Keratinocyte (primary cell): ENCODE results near the gene JADE2. TPM values are rescaled to one million over a fixed set of nuclear protein-coding genes. Genes with fewer than 3 reads are reported as not detected.

ENCODE experiments used
- DNase-seq: peaks from one replicate; pipeline ENCODE4 v3.0.0-alpha.2; 2011; ENCODE audit warnings: low read depth, missing footprints, low spot score
- FAIRE-seq: peaks from 2 replicates; lab custom pipeline; 2011; peaks lifted over from hg19 to GRCh38; lab: Jason Lieb, UNC
- H2AFZ ChIP-seq: 2 replicates; pipeline ENCODE4 v1.6.0; 2012; ENCODE audit warnings: low read length, control low read depth, inconsistent platforms; ENCODE audit not compliant: control insufficient read depth
- H3K27ac ChIP-seq: 2 replicates; pipeline ENCODE4 v1.5.1; 2011; ENCODE audit warnings: low read length; ENCODE audit not compliant: control insufficient read depth, insufficient read depth
- H3K27me3 ChIP-seq: 3 replicates; pipeline ENCODE4 v1.6.0; 2011; ENCODE audit warnings: low read length; ENCODE audit not compliant: control insufficient read depth, insufficient read depth; ENCODE audit errors: extremely low read depth
- H3K36me3 ChIP-seq, 2 experiments: 2 replicates in 1 of 2; 3 replicates in 1 of 2; pipeline ENCODE4 v1.5.1; 2011; ENCODE audit warnings: low read length in 2 of 2, mild to moderate bottlenecking in 1 of 2; ENCODE audit not compliant: control insufficient read depth in 2 of 2, insufficient read depth in 2 of 2; ENCODE audit errors: extremely low read depth in 1 of 2
- H3K4me1 ChIP-seq: 3 replicates; pipeline ENCODE4 v1.5.1; 2011; ENCODE audit warnings: low read length; ENCODE audit not compliant: control insufficient read depth, insufficient read depth; ENCODE audit errors: extremely low read depth
- H3K4me2 ChIP-seq: 3 replicates; pipeline ENCODE4 v1.6.0; 2011; ENCODE audit warnings: low read depth, low read length; ENCODE audit not compliant: control insufficient read depth, insufficient read depth; ENCODE audit errors: extremely low read depth
- H3K4me3 ChIP-seq, 3 experiments: fragments of 200-600 bp in 1 of 3; sonication (generic) in 1 of 3; 2 replicates in 2 of 3; 3 replicates in 1 of 3; pipeline ENCODE4 v1.5.1; 2011 to 2016; ENCODE audit warnings: low read length in 3 of 3, mild to moderate bottlenecking in 3 of 3, control low read depth in 2 of 3, inconsistent platforms in 1 of 3, low read depth in 1 of 3, mixed read lengths in 1 of 3, mixed run types in 1 of 3, moderate library complexity in 1 of 3; ENCODE audit not compliant: control insufficient read depth in 2 of 3, insufficient read depth in 2 of 3; ENCODE audit errors: extremely low read depth in 1 of 3
- H3K79me2 ChIP-seq: 2 replicates; pipeline ENCODE4 v1.6.0; 2012; ENCODE audit warnings: low read length; ENCODE audit not compliant: control insufficient read depth, insufficient read depth
- H3K9ac ChIP-seq: 3 replicates; pipeline ENCODE4 v1.6.0; 2011; ENCODE audit warnings: low read length; ENCODE audit not compliant: control insufficient read depth, insufficient read depth; ENCODE audit errors: extremely low read depth
- H3K9me1 ChIP-seq: 3 replicates; pipeline ENCODE4 v1.6.0; 2011; ENCODE audit warnings: low read length; ENCODE audit not compliant: control insufficient read depth, insufficient read depth; ENCODE audit errors: extremely low read depth
- H3K9me3 ChIP-seq: 2 replicates; pipeline ENCODE4 v1.5.1; 2012; ENCODE audit warnings: low read depth, low read length; ENCODE audit not compliant: control insufficient read depth
- H4K20me1 ChIP-seq: 3 replicates; pipeline ENCODE4 v1.6.0; 2011; ENCODE audit warnings: low read length; ENCODE audit not compliant: control insufficient read depth, insufficient read depth; ENCODE audit errors: extremely low read depth
- EZH2 ChIP-seq: IDR thresholded peaks from one replicate; pipeline ENCODE4 v1.6.1; 2012; ENCODE audit warnings: inconsistent platforms, mild to moderate bottlenecking, low read length, moderate library complexity
- dilution Hi-C: fragments of 300-500 bp; cut with MboI; formaldehyde crosslinking; loops from one replicate; pipeline ENCODE4 v1.7.0; 2020; ENCODE audit warnings: low sequenced_read_pairs; ENCODE audit not compliant: extremely low pct_ligation_motif_present
- polyA plus RNA-seq, 5 experiments: library from polyadenylated mRNA; depleted of rRNA in 3 of 5; stranded (reverse) in 3 of 5; stranded (forward) in 1 of 5; unstranded in 1 of 5; fragments of >200 nt; gene quantifications; 1 replicate in 1 of 5; 2 replicates in 3 of 5; 3 replicates in 1 of 5; pipeline versions ENCODE4 v1.2.1 to v1.2.3, GENCODE V29; 2011 to 2012; ENCODE audit warnings: missing spikeins in 2 of 5, low read depth in 1 of 5, low replicate concordance in 1 of 5
- TF ChIP-seq, protein P1 (sequence below), 3 experiments: IDR thresholded peaks in 1 of 3; conservative IDR thresholded peaks in 1 of 3; optimal IDR thresholded peaks in 1 of 3; 2 replicates in 2 of 3; 3 replicates in 1 of 3; pipeline versions ENCODE3 to v1.5.1; 2011; ENCODE audit warnings: low read length in 3 of 3, mild to moderate bottlenecking in 3 of 3, moderate library complexity in 2 of 3, control low read depth in 1 of 3, inconsistent platforms in 1 of 3; ENCODE audit not compliant: insufficient read depth in 2 of 3; ENCODE audit errors: extremely low read depth in 1 of 3

JADE2 gene
- polyA plus RNA-seq, 1 donor (not counting 4 experiments of a cell fraction or from before 2014, with no cell fraction given) = 11.1 TPM

DNA sequence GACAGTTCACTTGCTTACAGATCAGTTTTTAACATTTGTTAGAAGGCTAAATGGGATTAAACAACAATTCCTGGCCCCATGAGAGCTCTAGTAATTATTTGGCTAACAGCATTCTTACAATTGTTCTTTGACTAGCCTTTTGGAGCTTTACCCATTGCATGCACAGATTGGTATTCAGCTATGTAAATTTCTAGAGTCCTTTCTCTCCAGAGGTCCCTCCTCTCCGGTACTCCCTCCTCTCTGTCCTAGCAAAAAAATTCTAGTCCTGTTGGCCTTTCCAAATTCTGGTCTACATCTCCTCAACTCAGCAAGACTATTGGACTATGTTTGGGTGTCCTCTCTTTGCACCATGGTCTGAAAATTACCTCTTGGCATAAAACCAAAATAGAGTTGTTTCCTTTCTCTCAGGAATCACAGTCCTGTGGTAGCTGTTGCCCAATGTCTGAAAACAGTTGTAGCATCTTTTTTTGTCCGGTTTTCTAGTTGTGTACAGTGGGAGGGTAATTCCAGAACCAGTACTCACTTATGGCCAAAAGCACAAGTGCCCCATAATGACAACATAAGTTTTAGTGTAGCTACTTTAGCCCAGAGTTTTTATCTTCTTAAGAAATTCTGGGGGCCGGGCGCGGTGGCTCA is 89.1 kb downstream of the JADE2 start:
- H3K36me3 ChIP-seq = peaks cover 4 to 13% of the 10 kb centered on the region in 2 experiments
- H2AFZ ChIP-seq = no peak overlapping the region
- FAIRE-seq (no peak), DNase-seq (no peak)
- H3K4me2 ChIP-seq = no peak overlapping the region
- H4K20me1 ChIP-seq = no peaks in the 10 kb centered on the region
- no peaks in the 10 kb centered on the region for H3K9me1 ChIP-seq
- dilution Hi-C loops = no loop called here
- H3K9me3 ChIP-seq = no peaks in the 10 kb centered on the region
- H3K4me1 ChIP-seq = no peaks in the 10 kb centered on the region
- H3K27me3 ChIP-seq = no peaks in the 10 kb centered on the region
- TF ChIP-seq, protein P1, sequence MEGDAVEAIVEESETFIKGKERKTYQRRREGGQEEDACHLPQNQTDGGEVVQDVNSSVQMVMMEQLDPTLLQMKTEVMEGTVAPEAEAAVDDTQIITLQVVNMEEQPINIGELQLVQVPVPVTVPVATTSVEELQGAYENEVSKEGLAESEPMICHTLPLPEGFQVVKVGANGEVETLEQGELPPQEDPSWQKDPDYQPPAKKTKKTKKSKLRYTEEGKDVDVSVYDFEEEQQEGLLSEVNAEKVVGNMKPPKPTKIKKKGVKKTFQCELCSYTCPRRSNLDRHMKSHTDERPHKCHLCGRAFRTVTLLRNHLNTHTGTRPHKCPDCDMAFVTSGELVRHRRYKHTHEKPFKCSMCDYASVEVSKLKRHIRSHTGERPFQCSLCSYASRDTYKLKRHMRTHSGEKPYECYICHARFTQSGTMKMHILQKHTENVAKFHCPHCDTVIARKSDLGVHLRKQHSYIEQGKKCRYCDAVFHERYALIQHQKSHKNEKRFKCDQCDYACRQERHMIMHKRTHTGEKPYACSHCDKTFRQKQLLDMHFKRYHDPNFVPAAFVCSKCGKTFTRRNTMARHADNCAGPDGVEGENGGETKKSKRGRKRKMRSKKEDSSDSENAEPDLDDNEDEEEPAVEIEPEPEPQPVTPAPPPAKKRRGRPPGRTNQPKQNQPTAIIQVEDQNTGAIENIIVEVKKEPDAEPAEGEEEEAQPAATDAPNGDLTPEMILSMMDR (optimal IDR thresholded peaks at IDR 0.05 in 1 of 3, IDR thresholded peaks at IDR 0.05 in 1 of 3, conservative IDR thresholded peaks at IDR 0.05 in 1 of 3; ENCODE audit: extremely low read depth in 1 of 3, insufficient read depth in 2 of 3, low read length in 3 of 3) = no peak
- TF ChIP-seq EZH2 = no peak
- H3K79me2 ChIP-seq = no peaks in the 10 kb centered on the region
- no peak overlapping the region for H3K9ac ChIP-seq
- no peak overlapping the region for H3K4me3 ChIP-seq
- no peak overlapping the region for H3K27ac ChIP-seq

DNA sequence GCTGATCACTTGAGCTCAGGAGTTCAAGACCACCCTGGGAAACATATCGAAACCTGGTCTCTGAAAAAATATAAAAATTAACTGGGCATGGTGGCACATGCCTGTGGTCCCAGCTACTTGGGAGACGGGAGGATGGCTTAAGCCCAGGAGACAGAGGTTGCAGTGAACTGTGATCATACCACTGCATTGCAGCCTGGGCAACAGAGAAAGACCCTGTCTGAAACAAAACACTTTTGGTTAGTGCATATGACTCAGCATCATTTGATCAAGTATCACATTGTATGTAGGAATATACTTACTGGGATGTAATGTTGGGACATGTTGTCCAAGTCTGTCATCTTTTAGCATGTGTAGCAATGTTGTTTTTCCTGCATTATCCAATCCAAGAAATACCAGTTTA is 95.2 kb downstream of the JADE2 start:
- Histone ChIP-seq H2AFZ (no peak overlapping the region), H3K4me1 (no peaks in the 10 kb centered on the region), H3K27ac (no peak overlapping the region), H3K9me1 (no peaks in the 10 kb centered on the region), H3K9me3 (no peaks in the 10 kb centered on the region), H3K27me3 (no peaks in the 10 kb centered on the region), H3K36me3 (peaks cover 4 to 7% of the 10 kb centered on the region in 2 experiments), H3K9ac (no peak overlapping the region), H3K4me3 (no peak overlapping the region), H3K79me2 (peaks cover 2% of the 10 kb centered on the region), H3K4me2 (no peak overlapping the region), H4K20me1 (no peaks in the 10 kb centered on the region)
- no peak for TF ChIP-seq EZH2
- TF ChIP-seq, protein P1 (optimal IDR thresholded peaks at IDR 0.05 in 1 of 3, IDR thresholded peaks at IDR 0.05 in 1 of 3, conservative IDR thresholded peaks at IDR 0.05 in 1 of 3; ENCODE audit: extremely low read depth in 1 of 3, insufficient read depth in 2 of 3, low read length in 3 of 3) = no peak
- dilution Hi-C loops = no loop called here
- no peak for DNase-seq
- FAIRE-seq = no peak
